WTC11 (cell line): ENCODE data around the gene WDR47. TPM values are rescaled to one million over a fixed set of nuclear protein-coding genes. Genes with fewer than 3 reads are reported as not detected.

Experiments used
- AFF4 ChIP-seq: sonication (generic); formaldehyde crosslinking; IDR thresholded peaks from 2 replicates; pipeline ENCODE4 v1.8.1; 2023; ENCODE audit warnings: mild to moderate bottlenecking, missing genetic modification reagents, borderline replicate concordance
- AR ChIP-seq: fragments of 250-450 bp; sonication (Bioruptor Pico); IDR thresholded peaks from 2 replicates; pipeline ENCODE4 v1.9.0; 2021; ENCODE audit warnings: mild to moderate bottlenecking
- ARID4B ChIP-seq: sonication (generic); formaldehyde crosslinking; IDR thresholded peaks from 2 replicates; pipeline ENCODE4 v1.8.0; 2023; ENCODE audit warnings: missing genetic modification reagents, mild to moderate bottlenecking, borderline replicate concordance
- ATF1 ChIP-seq: sonication (generic); formaldehyde crosslinking; IDR thresholded peaks from 2 replicates; pipeline ENCODE4 v1.8.1; 2023; ENCODE audit warnings: mild to moderate bottlenecking, moderate library complexity, missing genetic modification reagents
- ATF3 ChIP-seq: sonication (generic); formaldehyde crosslinking; conservative IDR thresholded peaks from 2 replicates; pipeline ENCODE4 v1.8.1; 2022; ENCODE audit warnings: mild to moderate bottlenecking, missing genetic modification reagents
- CDX4 ChIP-seq: fragments of 250-450 bp; sonication (Bioruptor Pico); IDR thresholded peaks from 2 replicates; pipeline ENCODE4 v1.9.0; 2021; ENCODE audit warnings: moderate library complexity, mild to moderate bottlenecking, inconsistent platforms, borderline replicate concordance
- FOXK1 ChIP-seq: sonication (generic); formaldehyde crosslinking; IDR thresholded peaks from 2 replicates; pipeline ENCODE4 v1.8.0; 2022; ENCODE audit warnings: mild to moderate bottlenecking, moderate library complexity, missing genetic modification reagents
- KAT7 ChIP-seq: sonication (generic); formaldehyde crosslinking; IDR thresholded peaks from 2 replicates; pipeline ENCODE4 v1.8.1; 2023; ENCODE audit warnings: missing genetic modification reagents, mild to moderate bottlenecking, borderline replicate concordance
- MLX ChIP-seq: sonication (generic); formaldehyde crosslinking; IDR thresholded peaks from 2 replicates; pipeline ENCODE4 v1.8.1; 2023; ENCODE audit warnings: mild to moderate bottlenecking, missing genetic modification reagents, moderate library complexity
- NR3C1 ChIP-seq: sonication (generic); formaldehyde crosslinking; conservative IDR thresholded peaks from 2 replicates; pipeline ENCODE4 v1.8.1; 2023; ENCODE audit warnings: low read depth, mild to moderate bottlenecking, missing genetic modification reagents
- SMAD4 ChIP-seq: sonication (generic); formaldehyde crosslinking; IDR thresholded peaks from 2 replicates; pipeline ENCODE4 v1.8.0; 2022; ENCODE audit warnings: mild to moderate bottlenecking, missing genetic modification reagents
- ZBTB43 ChIP-seq: sonication (generic); formaldehyde crosslinking; IDR thresholded peaks from 2 replicates; pipeline ENCODE4 v1.8.1; 2023; ENCODE audit warnings: mild to moderate bottlenecking, missing genetic modification reagents
- ZNF232 ChIP-seq: sonication (generic); formaldehyde crosslinking; IDR thresholded peaks from 2 replicates; pipeline ENCODE4 v1.8.0; 2022; ENCODE audit warnings: mild to moderate bottlenecking, missing genetic modification reagents
- ZNF423 ChIP-seq: fragments of 250-450 bp; sonication (Bioruptor Pico); IDR thresholded peaks from 2 replicates; pipeline ENCODE4 v2.1.2; 2022; ENCODE audit warnings: mild to moderate bottlenecking, moderate library complexity
- ZNF425 ChIP-seq: fragments of 250-450 bp; sonication (Bioruptor Pico); conservative IDR thresholded peaks from 2 replicates; pipeline ENCODE4 v1.9.0; 2021; ENCODE audit warnings: mild to moderate bottlenecking
- ZSCAN18 ChIP-seq: fragments of 250-450 bp; sonication (Bioruptor Pico); IDR thresholded peaks from 2 replicates; pipeline ENCODE4 v2.1.2; 2022; ENCODE audit warnings: mild to moderate bottlenecking, moderate library complexity
- total RNA-seq: library from RNA; stranded (reverse); gene quantifications from 3 replicates; pipeline ENCODE4 v1.2.3, GENCODE V29; 2021

The WDR47 gene
- total RNA-seq, 1 experiment from 2014 or later, result 7.0 TPM

- TF ChIP-seq AR (no peak), KAT7 (CRISPR knock-in tag) (peak; percentile 72; the same call in 1 of the 2 replicates), ATF1 (CRISPR knock-in tag) (no peak), ZBTB43 (CRISPR knock-in tag) (no peak), CDX4 (CRISPR knock-in tag) (no peak), ARID4B (CRISPR knock-in tag) (peak; percentile 70; the same call in 1 of the 2 replicates), SMAD4 (CRISPR knock-in tag) (no peak; the same call in 1 of the 2 replicates), ZNF232 (CRISPR knock-in tag) (peak; percentile 59; the same call in 1 of the 2 replicates), ATF3 (CRISPR knock-in tag) (no peak), NR3C1 (CRISPR knock-in tag) (no peak), AFF4 (CRISPR knock-in tag) (no peak), MLX (no peak), FOXK1 (CRISPR knock-in tag) (peak; percentile 99), ZNF425 (no peak), ZNF423 (CRISPR knock-in tag) (no peak), ZSCAN18 (CRISPR knock-in tag) (no peak)
Observed at GRCh38 chr1:109090196-109091077, 48.5 kb upstream of the WDR47 start, which contains the start of gene TMEM167B (continued).
